ENCODE data around the gene ZNF212. TPM values are rescaled to one million over a fixed set of nuclear protein-coding genes. Genes with fewer than 3 reads are reported as not detected.

The ZNF212 gene
- polyA plus RNA-seq, 1 donor from 2014 or later = 12.2 TPM

DNA sequence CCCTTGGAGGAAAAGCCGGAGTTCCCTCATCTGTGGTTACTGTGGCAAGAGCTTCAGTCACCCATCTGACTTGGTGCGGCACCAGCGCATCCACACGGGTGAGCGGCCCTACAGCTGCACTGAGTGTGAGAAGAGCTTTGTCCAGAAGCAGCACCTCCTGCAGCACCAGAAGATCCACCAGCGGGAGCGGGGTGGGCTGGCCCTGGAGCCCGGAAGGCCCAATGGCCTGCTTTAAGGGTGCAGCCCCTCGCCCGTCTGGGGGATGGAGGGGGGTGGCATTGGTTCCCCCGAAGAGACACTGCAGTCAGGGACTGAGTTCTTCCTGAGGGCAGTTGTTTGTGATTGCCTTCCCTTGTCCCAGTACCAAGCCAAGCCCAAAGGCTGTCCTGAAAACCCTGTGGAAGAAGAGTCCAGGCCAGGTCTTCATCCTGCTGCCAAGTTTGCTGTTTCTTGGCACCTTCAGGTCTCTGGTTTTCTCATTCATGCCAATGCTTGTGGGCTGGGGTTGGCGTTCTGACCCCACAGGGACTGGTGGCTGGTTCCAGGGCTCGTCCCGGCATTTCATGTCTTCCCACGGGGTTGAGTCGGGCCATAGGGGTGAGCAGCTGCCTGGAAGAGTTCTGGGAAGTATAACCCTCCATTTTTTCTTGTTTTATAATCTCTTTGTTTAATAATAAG is 14.9 kb downstream of the ZNF212 start:
- Histone ChIP-seq H3K36me3 (ENCODE audit: insufficient read depth, low read length) (no peaks in the 10 kb centered on the region), H2AFZ (ENCODE audit: low read depth, low read length) (no peak overlapping the region), H4K20me1 (ENCODE audit: insufficient read depth) (no peaks in the 10 kb centered on the region), H3K79me2 (replicated peaks; ENCODE audit: insufficient read depth, low read length) (no peaks in the 10 kb centered on the region), H3K9ac (ENCODE audit: low read length) (no peak overlapping the region), H3K9me3 (ENCODE audit: low read length) (no peaks in the 10 kb centered on the region), H3K9me2 (ENCODE audit: insufficient read depth, low read length) (no peaks in the 10 kb centered on the region), H3K4me3 (ENCODE audit: low read length) (no peak overlapping the region), H3K4me2 (ENCODE audit: low read length) (no peak overlapping the region), H3F3A (ENCODE audit: insufficient read depth, low read length, poor library complexity, severe bottlenecking) (no peaks in the 10 kb centered on the region), H3K27me3 (ENCODE audit: insufficient read depth, low read depth, low read length) (no peaks in the 10 kb centered on the region), H3K27ac (ENCODE audit: low read length) (no peak overlapping the region)
- TF ChIP-seq EZH2 (IDR thresholded peaks at IDR 0.05; ENCODE audit: borderline replicate concordance, insufficient read depth, low read length, poor library complexity, severe bottlenecking) = no peak
- TF ChIP-seq TAF1 (IDR thresholded peaks at IDR 0.05; ENCODE audit: low read depth) = no peak
- TF ChIP-seq EP300 (conservative IDR thresholded peaks at IDR 0.05; ENCODE audit: poor library complexity, severe bottlenecking) = no peak
- TF ChIP-seq MXI1 (conservative IDR thresholded peaks at IDR 0.05; ENCODE audit: poor library complexity, severe bottlenecking) = no peak
- no peak for TF ChIP-seq SMC3 (conservative IDR thresholded peaks at IDR 0.05; ENCODE audit: poor library complexity)
- no peak for TF ChIP-seq POLR2AphosphoS5 (IDR thresholded peaks at IDR 0.05)
- TF ChIP-seq, protein P1, sequence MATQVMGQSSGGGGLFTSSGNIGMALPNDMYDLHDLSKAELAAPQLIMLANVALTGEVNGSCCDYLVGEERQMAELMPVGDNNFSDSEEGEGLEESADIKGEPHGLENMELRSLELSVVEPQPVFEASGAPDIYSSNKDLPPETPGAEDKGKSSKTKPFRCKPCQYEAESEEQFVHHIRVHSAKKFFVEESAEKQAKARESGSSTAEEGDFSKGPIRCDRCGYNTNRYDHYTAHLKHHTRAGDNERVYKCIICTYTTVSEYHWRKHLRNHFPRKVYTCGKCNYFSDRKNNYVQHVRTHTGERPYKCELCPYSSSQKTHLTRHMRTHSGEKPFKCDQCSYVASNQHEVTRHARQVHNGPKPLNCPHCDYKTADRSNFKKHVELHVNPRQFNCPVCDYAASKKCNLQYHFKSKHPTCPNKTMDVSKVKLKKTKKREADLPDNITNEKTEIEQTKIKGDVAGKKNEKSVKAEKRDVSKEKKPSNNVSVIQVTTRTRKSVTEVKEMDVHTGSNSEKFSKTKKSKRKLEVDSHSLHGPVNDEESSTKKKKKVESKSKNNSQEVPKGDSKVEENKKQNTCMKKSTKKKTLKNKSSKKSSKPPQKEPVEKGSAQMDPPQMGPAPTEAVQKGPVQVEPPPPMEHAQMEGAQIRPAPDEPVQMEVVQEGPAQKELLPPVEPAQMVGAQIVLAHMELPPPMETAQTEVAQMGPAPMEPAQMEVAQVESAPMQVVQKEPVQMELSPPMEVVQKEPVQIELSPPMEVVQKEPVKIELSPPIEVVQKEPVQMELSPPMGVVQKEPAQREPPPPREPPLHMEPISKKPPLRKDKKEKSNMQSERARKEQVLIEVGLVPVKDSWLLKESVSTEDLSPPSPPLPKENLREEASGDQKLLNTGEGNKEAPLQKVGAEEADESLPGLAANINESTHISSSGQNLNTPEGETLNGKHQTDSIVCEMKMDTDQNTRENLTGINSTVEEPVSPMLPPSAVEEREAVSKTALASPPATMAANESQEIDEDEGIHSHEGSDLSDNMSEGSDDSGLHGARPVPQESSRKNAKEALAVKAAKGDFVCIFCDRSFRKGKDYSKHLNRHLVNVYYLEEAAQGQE (IDR thresholded peaks at IDR 0.05; ENCODE audit: borderline replicate concordance) = no peak
- TF ChIP-seq, protein P2, sequence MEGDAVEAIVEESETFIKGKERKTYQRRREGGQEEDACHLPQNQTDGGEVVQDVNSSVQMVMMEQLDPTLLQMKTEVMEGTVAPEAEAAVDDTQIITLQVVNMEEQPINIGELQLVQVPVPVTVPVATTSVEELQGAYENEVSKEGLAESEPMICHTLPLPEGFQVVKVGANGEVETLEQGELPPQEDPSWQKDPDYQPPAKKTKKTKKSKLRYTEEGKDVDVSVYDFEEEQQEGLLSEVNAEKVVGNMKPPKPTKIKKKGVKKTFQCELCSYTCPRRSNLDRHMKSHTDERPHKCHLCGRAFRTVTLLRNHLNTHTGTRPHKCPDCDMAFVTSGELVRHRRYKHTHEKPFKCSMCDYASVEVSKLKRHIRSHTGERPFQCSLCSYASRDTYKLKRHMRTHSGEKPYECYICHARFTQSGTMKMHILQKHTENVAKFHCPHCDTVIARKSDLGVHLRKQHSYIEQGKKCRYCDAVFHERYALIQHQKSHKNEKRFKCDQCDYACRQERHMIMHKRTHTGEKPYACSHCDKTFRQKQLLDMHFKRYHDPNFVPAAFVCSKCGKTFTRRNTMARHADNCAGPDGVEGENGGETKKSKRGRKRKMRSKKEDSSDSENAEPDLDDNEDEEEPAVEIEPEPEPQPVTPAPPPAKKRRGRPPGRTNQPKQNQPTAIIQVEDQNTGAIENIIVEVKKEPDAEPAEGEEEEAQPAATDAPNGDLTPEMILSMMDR (IDR thresholded peaks at IDR 0.05; ENCODE audit: poor library complexity, severe bottlenecking) = no peak
- no peak for TF ChIP-seq RAD21 (conservative IDR thresholded peaks at IDR 0.05)

DNA sequence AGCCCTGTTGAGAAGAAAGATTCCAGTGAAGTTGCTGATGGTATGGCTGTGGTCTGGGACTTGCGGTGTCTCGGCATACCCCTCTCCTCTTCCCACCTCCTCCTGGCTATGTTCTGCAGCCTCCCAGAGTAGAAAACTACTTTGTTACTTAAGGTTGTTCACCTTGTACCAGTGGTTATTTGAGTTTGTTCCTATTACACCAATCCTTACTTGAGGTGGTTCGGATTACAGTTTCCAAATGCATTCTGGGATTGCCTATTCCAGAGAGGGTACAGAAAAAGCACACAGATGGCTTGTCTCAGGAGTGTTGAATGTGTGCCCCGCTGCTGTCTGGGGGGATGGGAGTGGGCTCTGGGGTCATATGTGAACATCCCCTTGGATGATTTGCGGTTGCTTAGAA is 15.7 kb downstream of the ZNF212 start:
- H3K4me3 ChIP-seq (ENCODE audit: low read length) = no peak overlapping the region
- no peaks in the 10 kb centered on the region for H3K9me2 ChIP-seq (ENCODE audit: insufficient read depth, low read length)
- H3K36me3 ChIP-seq (ENCODE audit: insufficient read depth, low read length) = no peaks in the 10 kb centered on the region
- no peak overlapping the region for H2AFZ ChIP-seq (ENCODE audit: low read depth, low read length)
- H4K20me1 ChIP-seq (ENCODE audit: insufficient read depth) = no peaks in the 10 kb centered on the region
- no peaks in the 10 kb centered on the region for H3K9me3 ChIP-seq (ENCODE audit: low read length)
- H3F3A ChIP-seq (ENCODE audit: insufficient read depth, low read length, poor library complexity, severe bottlenecking) = no peaks in the 10 kb centered on the region
- H3K9ac ChIP-seq (ENCODE audit: low read length) = no peak overlapping the region
- no peaks in the 10 kb centered on the region for H3K27me3 ChIP-seq (ENCODE audit: insufficient read depth, low read depth, low read length)
- H3K27ac ChIP-seq (ENCODE audit: low read length) = no peak overlapping the region
- no peaks in the 10 kb centered on the region for H3K79me2 ChIP-seq (replicated peaks; ENCODE audit: insufficient read depth, low read length)
- TF ChIP-seq MXI1 (conservative IDR thresholded peaks at IDR 0.05; ENCODE audit: poor library complexity, severe bottlenecking) = no peak
- TF ChIP-seq EZH2 (IDR thresholded peaks at IDR 0.05; ENCODE audit: borderline replicate concordance, insufficient read depth, low read length, poor library complexity, severe bottlenecking) = no peak
- TF ChIP-seq EP300 (conservative IDR thresholded peaks at IDR 0.05; ENCODE audit: poor library complexity, severe bottlenecking) = no peak
- TF ChIP-seq, protein P1 (IDR thresholded peaks at IDR 0.05; ENCODE audit: borderline replicate concordance) = no peak
- TF ChIP-seq SMC3 (conservative IDR thresholded peaks at IDR 0.05; ENCODE audit: poor library complexity) = no peak
- no peak for TF ChIP-seq TAF1 (IDR thresholded peaks at IDR 0.05; ENCODE audit: low read depth)
- no peak for TF ChIP-seq RAD21 (conservative IDR thresholded peaks at IDR 0.05)
- TF ChIP-seq, protein P2 (IDR thresholded peaks at IDR 0.05; ENCODE audit: poor library complexity, severe bottlenecking) = no peak
- no peak for TF ChIP-seq POLR2AphosphoS5 (IDR thresholded peaks at IDR 0.05)
- no peak overlapping the region for H3K4me2 ChIP-seq (ENCODE audit: low read length)

Measured in neural cell (in vitro differentiated cells).